Nephron (organoid): Measurements from ENCODE around the gene NRG2.
A peak's percentile ranks its signal among the peaks of the same experiment; 100 is the strongest.

ENCODE experiments used
- H3K27ac Mint-ChIP-seq, 3 experiments: 2 replicates each; pipeline ENCODE4 v1.8.0; 2020; ENCODE audit warnings: mixed read lengths in 3 of 3, mild to moderate bottlenecking in 2 of 3, moderate library complexity in 1 of 3
- H3K27me3 Mint-ChIP-seq: 2 replicates; pipeline ENCODE4 v1.8.0; 2021; ENCODE audit warnings: low read depth, mild to moderate bottlenecking, moderate library complexity, mixed read lengths
- H3K36me3 Mint-ChIP-seq: 2 replicates; pipeline ENCODE4 v1.8.0; 2020; ENCODE audit warnings: low read depth, mixed read lengths
- H3K4me1 Mint-ChIP-seq: 2 replicates; pipeline ENCODE4 v1.8.0; 2020; ENCODE audit warnings: mixed read lengths
- H3K4me3 Mint-ChIP-seq, 3 experiments: 2 replicates each; pipeline ENCODE4 v1.8.0; 2020; ENCODE audit warnings: mild to moderate bottlenecking in 3 of 3, mixed read lengths in 3 of 3, moderate library complexity in 2 of 3
- H3K9me3 Mint-ChIP-seq: 2 replicates; pipeline ENCODE4 v1.8.0; 2020; ENCODE audit warnings: mixed read lengths
- TF ChIP-seq, protein P1 (sequence below), 3 experiments: fragments of 200-600 bp; sonication (generic); IDR thresholded peaks; one replicate each; pipeline ENCODE4 v1.5.0; 2021; ENCODE audit warnings: antibody characterized with exemption in 3 of 3; ENCODE audit not compliant: unreplicated experiment in 3 of 3

The NRG2 gene

DNA sequence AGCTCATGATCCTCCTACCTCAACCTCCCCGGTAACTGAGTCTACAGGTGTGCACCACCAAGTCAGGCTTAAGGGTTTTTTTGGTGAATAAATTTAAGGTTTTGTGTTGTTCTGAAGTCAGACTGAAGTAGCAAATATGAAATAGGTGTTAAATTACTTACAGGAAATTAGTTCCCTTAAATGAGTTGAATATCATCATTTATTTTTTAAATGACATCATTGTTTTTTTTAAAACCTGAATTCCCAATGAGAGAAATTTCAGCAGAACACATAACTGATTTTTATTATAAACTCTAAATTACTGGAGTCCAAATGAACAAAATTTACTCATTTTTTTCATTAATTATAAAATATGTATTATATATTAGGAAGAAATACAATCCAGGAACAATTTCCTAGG, 33.0 kb upstream of the NRG2 start:
- H3K27ac Mint-ChIP-seq: no peak overlapping the region
- TF ChIP-seq, protein P1, sequence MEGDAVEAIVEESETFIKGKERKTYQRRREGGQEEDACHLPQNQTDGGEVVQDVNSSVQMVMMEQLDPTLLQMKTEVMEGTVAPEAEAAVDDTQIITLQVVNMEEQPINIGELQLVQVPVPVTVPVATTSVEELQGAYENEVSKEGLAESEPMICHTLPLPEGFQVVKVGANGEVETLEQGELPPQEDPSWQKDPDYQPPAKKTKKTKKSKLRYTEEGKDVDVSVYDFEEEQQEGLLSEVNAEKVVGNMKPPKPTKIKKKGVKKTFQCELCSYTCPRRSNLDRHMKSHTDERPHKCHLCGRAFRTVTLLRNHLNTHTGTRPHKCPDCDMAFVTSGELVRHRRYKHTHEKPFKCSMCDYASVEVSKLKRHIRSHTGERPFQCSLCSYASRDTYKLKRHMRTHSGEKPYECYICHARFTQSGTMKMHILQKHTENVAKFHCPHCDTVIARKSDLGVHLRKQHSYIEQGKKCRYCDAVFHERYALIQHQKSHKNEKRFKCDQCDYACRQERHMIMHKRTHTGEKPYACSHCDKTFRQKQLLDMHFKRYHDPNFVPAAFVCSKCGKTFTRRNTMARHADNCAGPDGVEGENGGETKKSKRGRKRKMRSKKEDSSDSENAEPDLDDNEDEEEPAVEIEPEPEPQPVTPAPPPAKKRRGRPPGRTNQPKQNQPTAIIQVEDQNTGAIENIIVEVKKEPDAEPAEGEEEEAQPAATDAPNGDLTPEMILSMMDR (IDR thresholded peaks at IDR 0.05; ENCODE audit: unreplicated experiment in 3 of 3): no peak
- H3K4me3 Mint-ChIP-seq: no peak overlapping the region
- no peaks in the 10 kb centered on the region for H3K36me3 Mint-ChIP-seq
- no peaks in the 10 kb centered on the region for H3K4me1 Mint-ChIP-seq
- peaks cover 82% of the 10 kb centered on the region for H3K27me3 Mint-ChIP-seq
- no peaks in the 10 kb centered on the region for H3K9me3 Mint-ChIP-seq

DNA sequence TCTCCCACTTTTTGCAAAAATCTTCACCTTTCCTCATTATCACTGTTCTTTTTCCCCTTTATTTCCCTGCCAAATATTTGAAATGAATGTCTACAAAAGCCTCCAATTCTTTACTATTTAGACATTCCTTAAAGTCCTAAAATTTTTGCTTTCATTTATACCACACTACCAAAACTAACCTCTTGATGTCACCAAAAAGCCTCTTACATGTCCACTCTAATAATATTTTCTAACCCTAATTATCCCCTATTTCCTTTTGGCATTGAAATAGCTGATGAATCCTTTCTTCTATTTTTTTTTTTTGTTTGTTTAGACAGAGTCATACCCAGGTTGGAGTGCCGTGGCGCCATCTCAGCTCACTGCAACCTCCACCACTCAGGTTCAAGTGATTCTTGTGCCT, 32.3 kb upstream of the NRG2 start:
- H3K9me3 Mint-ChIP-seq: no peaks in the 10 kb centered on the region
- H3K4me3 Mint-ChIP-seq: no peak overlapping the region
- no peaks in the 10 kb centered on the region for H3K4me1 Mint-ChIP-seq
- peaks cover 85% of the 10 kb centered on the region for H3K27me3 Mint-ChIP-seq
- no peak overlapping the region for H3K27ac Mint-ChIP-seq
- TF ChIP-seq, protein P1 (IDR thresholded peaks at IDR 0.05; ENCODE audit: unreplicated experiment in 3 of 3): peak in 1 of 3 experiments; percentile 16
- no peaks in the 10 kb centered on the region for H3K36me3 Mint-ChIP-seq

DNA sequence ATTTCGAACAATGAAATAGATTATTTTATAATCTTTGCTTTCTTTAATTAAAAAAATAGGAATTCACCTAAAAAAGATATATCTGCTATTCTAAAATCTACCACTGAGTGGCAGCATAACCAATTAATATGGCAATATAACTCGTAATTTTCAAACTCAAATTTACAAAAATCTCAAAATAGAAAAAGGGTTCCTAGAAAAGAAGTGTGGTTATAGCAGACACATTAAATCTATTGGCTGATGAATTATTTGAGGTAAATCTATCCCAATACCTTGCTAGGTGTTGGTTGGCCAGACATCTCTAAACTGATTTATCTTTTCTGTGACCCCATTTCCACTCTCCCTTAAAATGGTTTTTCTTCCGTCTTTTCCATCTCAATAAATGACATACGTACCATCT, 30.2 kb upstream of the NRG2 start:
- peaks cover 87% of the 10 kb centered on the region for H3K27me3 Mint-ChIP-seq
- H3K27ac Mint-ChIP-seq: no peak overlapping the region
- no peak overlapping the region for H3K4me3 Mint-ChIP-seq
- no peaks in the 10 kb centered on the region for H3K36me3 Mint-ChIP-seq
- H3K4me1 Mint-ChIP-seq: no peaks in the 10 kb centered on the region
- TF ChIP-seq, protein P1 (IDR thresholded peaks at IDR 0.05; ENCODE audit: unreplicated experiment in 3 of 3): peak; percentile 57 to 78 (median 64)
- no peaks in the 10 kb centered on the region for H3K9me3 Mint-ChIP-seq

DNA sequence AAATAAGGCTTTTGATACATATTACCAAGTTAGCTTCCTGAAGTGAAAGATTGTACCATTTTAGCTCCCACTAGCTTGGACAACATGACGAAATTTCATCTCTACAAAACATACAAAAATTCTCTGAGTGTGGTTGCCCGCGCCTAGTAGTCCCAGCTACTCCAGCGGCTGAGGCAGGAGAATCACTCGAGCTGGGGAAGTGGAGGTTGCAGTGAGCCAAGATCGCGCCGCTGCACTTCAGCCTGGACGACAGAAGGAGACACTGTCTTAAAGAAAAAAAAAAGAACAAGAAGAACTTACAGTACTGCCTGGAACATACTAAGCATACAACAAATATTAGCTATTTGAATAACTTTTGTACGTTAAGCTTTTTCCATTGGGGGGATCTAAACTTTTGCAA, 29.7 kb upstream of the NRG2 start:
- H3K36me3 Mint-ChIP-seq: no peaks in the 10 kb centered on the region
- TF ChIP-seq, protein P1 (IDR thresholded peaks at IDR 0.05; ENCODE audit: unreplicated experiment in 3 of 3): no peak
- H3K27me3 Mint-ChIP-seq: peaks cover 87% of the 10 kb centered on the region
- H3K27ac Mint-ChIP-seq: no peak overlapping the region
- no peaks in the 10 kb centered on the region for H3K9me3 Mint-ChIP-seq
- H3K4me1 Mint-ChIP-seq: no peaks in the 10 kb centered on the region
- no peak overlapping the region for H3K4me3 Mint-ChIP-seq

DNA sequence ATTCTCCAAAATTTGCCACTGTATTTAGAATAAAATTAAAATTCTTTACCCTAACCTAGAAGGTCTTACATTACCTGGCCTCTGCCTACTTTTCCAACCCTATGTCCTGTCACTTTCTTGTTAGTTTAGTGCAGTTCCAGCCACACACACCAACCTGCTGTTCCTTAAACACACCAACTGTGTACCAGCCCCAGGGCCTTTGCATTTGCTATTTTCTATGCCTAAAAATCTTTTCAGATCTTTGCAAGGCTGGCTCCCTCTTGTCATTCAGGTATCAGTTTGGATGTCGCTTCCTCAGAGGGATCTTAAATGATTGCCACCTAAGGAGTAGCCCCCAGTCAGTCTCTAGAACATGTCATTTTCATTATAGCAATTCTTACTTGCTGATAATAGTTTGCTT, 17.7 kb upstream of the NRG2 start:
- Mint-ChIP-seq H3K4me3 (no peak overlapping the region), H3K27me3 (peaks cover 40% of the 10 kb centered on the region), H3K4me1 (no peaks in the 10 kb centered on the region), H3K27ac (no peak overlapping the region), H3K36me3 (no peaks in the 10 kb centered on the region), H3K9me3 (no peaks in the 10 kb centered on the region)
- TF ChIP-seq, protein P1 (IDR thresholded peaks at IDR 0.05; ENCODE audit: unreplicated experiment in 3 of 3): no peak

DNA sequence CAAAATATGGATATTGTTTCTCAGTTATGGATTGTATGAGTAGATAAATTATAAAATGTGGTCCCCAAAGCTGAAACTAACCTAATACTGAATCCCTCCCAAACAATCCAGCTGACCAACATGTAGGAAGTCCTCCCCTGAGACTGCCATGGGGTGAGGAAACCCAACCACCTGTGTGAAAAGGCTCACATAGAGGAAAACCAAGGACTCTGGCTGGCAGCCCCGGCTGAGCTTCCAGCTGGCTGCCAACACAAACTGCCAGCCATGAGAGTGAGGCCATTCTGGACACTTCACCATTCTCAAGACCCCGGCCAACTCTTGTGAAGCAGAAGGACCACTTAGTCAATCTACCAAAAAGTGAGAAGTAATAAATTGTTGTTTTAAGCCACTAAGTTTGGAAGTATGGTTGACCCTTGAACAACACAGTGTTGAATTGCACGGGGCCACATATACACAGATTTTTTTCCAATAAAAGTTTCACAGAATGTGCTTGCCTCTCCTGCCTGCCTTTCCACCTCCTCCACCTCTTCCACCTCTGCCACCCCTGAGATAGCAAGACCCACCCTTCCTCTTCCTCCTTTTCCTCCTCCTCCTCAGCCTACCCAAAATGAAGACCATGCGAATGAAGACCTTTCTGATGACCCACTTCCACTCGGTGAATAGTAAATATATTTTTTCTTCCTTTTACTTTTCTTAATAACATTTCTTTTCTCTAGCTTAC, 15.3 kb upstream of the NRG2 start:
- Mint-ChIP-seq H3K4me1 (no peaks in the 10 kb centered on the region), H3K9me3 (no peaks in the 10 kb centered on the region), H3K4me3 (no peak overlapping the region), H3K36me3 (no peaks in the 10 kb centered on the region), H3K27ac (no peak overlapping the region), H3K27me3 (peaks cover 19% of the 10 kb centered on the region)
- TF ChIP-seq, protein P1 (IDR thresholded peaks at IDR 0.05; ENCODE audit: unreplicated experiment in 3 of 3): no peak
